Measurements from ENCODE around the gene CACNA1C.

The CACNA1C gene

DNA sequence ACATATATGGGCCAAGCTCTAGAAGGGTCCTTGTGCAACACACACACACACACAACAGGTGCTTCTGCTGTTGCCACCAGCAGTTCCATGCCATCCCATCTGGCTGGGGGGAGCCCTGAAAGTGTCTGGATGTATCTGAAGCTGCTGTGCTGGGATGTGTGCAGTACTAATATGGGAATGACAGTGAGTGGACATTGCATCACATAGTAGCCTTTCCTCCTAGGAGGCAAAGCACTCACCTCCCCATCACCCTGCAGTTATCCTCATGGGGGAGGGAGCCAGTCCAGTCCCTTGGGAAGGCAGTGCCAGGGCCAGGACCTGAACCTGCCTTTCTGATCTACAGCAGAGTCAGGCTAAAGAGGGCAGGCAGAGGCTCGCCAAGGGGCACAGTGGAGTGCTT lies 208.9 kb downstream of the CACNA1C start:
- no peak for DNase-seq

DNA sequence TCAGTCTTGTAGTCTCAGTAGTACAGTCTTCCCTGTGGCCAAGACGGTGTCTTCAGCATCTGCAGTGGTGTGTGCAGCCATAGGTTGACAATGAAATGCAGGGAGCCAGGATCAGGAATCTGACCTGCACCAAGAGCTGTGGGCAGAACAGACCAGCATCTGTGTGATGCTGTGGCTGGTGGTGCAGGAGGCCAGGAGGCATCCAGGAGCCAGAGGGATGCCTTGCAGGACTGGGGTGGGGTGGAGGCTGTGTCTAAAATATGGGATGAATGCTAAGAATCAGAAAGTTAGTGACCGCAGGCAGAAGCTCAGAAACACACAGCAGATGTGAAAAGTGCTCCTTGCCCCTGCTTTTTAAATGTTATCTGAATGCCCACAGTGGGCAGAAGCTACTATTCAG lies 209.7 kb downstream of the CACNA1C start:
- DNase-seq = no peak

DNA sequence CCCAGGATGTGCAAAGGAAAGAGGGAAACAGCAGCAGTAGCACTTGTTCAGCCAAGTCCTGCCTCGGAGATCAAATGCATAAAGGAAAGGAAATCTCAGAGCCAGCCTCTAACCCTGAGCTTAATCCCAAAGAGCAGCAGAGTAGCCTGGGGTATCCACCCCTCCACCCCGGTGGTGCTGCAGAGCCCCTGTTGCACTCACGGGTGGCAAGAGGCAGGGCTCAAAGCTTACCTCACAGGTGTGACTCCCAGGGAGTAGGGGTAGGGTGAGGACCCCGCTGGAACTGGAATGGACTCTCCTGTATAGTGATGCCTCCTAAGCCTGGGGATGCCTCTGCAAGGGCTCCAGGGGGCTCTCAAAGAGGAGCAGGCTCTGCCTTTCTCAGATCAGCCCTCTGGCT lies 211.1 kb downstream of the CACNA1C start:
- no peak for DNase-seq

DNA sequence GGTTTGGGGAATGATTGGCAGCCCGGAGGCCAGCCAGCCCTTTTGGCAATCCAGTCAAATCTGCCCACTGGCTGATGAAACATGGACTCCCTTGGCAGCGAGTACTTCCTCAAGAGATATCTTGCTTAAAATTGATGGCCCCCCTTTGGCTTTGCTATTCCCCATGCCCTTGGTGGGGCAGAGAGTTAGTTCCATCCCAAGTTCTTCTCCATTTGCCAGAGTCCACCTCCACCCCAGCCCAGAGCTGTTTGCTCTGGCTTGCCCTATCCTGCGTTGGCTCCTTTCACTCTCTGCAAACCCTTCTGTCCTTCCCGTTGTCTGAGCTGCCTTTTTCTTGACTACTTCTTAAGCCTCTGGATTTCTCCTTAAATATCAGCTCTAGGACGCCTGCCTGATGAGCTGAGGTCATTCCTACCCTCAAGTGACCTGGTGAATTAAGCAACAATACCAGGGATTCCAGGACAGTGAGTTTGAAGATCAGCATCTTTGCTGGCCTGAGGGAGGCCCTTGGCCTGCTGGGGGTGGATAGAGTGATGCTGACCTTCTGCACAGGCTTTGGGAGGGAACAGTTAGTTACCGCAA lies 212.0 kb downstream of the CACNA1C start:
- no peak for DNase-seq

DNA sequence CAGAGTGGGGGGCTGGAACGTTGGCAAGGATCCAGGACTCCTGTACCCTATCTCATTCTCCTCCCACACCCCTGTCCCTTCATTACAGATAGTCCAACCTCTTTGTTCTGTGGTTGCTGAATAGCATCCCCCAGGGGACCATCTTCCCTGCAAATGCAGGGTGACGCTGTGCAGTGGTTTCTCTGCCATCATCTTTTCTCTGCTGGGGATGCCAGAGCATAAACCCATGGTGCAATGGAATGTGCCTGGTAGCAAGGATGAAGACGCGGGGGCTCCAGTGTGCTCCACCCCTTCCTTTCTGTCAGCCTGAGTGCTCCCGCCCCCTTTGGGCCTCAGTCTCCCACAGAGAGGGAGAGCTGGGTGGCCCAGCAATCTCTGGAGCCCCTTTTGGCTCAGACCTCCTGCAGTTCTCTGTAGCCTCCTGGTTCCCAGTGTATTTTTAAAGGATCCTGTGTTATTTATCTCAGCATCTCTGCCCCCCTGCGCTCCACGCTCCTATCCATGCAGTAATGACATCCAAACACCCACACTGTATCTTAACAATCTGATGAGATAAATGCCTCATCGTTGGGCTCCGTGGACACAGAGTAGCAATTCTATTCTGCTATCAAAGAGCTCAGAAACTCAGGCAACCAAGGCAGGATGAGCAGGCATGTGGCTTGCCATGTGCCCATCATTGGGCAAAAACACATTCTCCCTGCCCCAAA lies 212.8 kb downstream of the CACNA1C start:
- no peak for DNase-seq

DNA sequence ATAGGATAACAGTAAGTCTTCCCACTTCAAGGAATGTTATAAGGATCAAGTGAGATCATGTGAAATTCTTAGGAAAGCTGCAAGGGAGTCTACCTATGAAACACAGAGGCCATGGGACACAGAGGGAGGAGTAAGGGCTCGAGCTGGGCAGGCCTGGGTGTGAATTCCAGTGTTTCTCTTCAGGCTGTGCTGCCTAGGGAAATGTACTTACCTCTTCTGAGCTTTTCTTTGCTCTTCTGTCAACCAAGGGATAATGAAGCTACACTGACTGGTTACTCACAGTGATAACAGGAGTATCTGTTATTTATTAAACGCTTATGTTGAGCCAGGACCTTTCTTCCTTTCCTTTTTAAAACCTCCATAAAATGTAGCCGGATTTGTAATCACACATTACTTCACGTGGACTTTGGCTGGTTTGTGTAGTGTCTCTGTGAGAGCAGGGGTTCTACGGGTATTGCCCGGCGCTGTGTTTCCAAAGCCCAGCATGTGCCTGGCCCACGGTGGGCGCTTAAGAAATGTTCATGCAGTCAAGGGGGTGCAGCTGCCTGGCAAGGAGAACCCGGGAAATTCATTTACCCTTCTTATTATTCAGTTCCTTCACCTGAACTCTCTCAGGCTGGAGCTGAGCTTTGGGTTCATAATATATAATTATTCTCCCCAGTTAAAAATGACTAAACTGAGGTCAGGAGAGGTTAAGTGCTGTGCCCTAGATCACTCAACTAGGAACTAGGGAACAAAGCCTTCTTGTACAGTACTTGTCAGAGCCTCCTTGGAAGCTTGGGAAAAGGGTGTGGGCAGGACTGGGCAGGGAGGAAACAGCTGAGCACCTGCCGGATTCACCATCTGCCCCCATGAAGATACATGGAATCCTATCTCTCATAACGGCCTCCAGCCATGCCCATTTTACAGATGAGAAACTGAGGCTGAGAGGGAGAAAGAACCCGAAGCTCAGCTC lies 214.2 kb downstream of the CACNA1C start:
- DNase-seq = no peak

DNA sequence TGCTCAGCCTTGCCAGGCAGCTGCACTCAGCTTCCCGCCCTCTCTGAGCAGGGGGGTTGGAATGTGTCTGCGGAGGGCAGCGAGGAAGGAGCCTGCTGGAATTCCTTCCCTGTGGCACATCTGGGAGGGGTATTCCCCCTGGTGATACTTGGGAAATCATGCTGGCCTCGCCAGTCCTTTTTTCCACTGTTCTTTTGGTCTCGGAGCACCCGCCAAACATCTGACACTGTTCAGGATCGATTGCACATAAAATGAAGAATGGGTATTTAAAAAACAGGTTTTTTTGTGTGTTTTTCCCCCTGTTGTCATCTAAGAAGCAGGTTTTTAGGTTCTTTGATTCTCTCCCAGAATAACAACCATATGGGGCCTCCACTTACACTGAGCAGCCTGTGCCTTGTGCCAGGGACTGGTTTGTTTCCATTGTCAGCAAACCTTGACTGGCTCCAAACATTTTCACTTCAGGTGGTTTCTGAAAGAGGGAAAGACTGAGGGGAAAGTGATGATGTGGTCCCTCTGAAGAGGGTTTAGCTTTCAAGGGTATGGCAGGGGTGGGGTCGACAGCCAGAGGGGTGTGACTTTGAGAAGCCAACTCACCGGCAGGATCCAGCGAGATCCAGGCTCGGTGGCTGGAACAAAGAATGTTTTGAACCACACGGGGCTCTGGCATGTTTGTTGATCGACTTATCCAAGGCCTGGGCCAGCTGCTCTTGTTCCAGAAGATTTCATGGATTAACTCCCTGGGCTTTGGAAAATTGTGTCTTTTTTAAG lies 215.1 kb downstream of the CACNA1C start:
- DNase-seq = no peak

DNA sequence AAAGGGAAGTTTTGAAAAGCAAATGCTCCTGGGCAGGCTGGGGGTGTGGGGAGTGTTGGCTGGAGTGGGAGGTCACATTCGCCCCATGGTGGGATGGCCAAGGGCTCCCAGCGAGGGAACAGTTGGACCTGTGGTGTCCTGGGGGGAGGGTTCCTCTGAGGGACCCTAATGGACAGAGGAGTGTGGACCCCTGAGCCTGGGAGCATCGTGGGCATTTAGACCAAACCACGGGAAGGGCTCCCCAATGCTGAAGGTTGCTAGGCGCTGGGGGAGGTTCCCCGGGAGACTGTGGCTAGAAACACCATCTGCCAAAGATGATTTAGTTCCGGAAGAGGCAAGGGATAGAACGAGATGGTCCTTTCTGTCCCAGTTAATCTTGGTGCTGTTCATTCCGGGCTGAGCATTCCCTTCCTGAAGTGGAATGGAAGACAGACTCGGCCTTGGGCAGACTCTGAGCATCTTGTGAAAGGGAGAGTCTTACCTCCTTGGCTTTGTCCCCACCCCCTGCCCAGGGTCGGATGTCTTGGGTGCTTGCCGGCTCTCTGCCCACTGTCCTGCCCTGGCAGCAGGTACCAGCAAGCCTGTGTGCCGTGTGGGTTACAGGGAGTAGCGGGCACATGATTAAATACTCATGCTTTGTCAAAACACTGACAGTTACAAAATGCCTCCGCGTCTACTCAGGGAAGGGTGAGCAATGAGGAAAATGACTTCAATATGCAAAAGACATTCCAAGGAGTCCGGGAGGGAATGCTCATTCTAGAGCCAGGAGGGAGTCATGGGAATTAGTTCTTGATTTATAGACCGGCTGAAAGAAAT lies 215.9 kb downstream of the CACNA1C start:
- no peak for DNase-seq

DNA sequence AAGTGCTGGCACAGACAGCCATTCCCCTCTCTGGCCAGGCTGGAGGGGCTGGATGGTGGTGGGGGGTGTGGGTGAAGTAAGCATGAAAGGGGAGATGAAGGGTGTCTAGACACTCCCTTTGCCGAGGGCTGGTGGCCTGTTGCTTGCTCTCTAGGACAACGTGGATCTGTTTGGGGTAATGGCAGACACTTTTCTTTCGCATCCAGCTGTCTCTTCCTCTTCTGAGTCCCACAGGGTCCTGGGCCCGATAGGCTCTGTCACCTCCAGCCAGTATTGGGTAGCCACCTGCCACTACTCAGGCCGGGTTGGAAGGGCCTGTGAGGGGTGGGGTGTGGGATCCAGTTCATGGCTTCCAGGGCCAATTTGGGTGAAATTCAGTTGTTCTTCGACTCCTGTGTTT lies 218.1 kb downstream of the CACNA1C start:
- no peak for DNase-seq

DNA sequence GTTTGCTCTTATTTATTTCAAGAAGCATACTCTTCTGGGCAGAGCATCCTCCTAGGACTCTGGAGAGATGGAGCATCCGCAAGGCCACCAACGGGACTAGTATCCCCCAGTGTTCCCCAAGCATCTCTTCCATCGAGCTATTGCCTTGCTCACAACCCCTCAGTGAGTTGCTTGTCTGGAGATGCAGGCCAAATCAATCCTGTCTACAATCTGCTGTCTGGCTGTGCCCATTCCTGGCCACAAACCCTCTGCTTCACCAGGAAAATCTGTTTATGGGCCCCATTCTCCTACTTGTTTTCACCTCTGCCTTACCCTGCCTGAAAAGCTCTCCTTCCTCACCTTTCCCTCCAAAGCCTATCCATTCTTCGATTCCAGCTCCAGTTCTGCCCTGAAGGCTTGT lies 219.2 kb downstream of the CACNA1C start:
- DNase-seq = no peak

DNA sequence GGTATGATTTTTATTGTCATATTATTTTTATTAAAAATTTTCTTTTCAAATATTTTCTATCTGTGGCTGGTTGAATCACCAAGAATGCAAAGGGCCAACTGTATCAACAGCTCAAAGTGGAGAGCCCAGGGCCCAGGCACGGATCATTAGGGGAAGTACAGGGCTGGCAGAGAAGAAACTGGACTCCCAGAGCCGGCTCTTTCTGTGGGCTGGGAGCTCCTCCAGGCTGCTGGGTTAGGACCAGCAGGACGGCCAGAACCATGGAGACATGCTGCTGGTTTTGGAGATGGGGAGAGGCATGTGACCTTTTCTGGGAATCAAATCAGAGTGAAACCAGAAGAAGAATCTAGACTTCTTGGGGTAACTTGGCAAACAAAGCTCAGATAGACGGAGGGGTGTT lies 220.5 kb downstream of the CACNA1C start:
- no peak for DNase-seq

DNA sequence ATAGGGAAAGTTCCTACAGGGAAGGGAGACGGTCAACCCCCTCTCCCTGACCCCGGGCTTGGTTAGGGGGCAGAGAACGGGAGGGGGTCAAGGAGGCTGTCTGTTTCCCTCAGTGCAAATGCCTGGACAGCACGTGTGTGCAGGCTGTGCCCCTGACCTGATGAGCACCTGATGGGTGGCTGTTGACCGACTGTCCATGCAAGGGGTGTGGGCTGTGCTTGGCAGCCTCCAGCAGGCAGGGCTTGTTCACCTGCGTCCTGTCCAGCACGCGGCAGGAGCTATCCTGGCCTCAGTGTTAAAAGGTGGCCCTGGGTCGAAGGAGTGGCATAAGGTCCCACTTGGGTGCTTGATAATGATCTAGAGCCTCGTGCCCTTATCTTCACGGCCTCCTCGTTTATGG lies 221.0 kb downstream of the CACNA1C start:
- DNase-seq = no peak

DNA sequence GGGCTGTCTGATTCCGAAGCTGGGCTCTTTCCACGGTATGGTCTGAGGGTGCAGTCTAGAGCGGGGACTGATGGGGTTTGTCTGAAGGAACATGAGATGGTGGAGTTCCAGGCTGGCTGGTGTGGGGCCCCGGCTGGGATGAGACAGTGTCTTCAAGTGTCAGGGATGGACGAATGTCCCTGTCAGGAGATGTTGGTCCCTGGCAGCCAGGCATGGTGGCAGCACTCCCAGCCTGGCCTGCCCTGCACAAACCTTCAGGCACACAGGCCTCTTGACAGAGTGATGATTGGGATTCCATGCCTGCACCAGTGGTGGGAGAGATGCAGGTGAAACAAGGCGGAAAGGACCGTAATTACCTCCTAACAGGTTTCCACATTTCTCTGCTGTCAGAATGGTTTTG lies 221.9 kb downstream of the CACNA1C start:
- DNase-seq = no peak

DNA sequence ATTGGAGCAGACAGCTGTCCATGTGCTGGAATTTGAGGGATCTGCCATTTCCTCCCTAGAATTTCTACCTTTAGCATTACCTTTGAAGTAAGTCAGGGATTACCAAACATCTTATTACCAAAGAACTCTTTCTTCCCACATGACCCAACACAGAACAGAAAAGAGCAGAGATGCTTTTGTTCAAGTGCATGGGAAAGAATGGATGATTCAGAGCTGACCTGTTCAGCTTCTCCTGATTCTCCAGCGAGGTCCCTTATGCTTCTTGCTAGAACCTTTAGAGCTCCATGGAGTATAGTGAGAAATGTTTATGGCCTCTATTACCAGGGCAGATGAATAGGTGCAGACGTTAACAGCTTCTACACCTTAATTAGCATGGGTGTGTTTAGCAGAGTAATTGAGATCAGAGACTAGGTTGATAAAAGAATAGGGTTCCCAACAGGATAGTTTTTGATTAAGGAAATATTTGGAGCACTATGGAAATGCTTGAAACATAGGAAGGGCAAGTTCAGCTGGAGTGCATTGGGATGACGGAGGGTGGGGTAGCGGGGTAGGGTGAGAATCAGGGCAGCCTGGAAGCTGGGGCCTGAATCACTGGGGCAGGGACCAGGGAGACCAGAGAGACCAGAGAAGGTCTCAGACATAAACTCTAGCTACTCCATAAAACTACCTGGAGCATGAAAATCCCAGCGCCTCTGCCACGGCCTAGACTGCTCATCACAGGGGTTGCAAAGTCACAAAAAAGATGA lies 223.7 kb downstream of the CACNA1C start:
- DNase-seq = no peak

DNA sequence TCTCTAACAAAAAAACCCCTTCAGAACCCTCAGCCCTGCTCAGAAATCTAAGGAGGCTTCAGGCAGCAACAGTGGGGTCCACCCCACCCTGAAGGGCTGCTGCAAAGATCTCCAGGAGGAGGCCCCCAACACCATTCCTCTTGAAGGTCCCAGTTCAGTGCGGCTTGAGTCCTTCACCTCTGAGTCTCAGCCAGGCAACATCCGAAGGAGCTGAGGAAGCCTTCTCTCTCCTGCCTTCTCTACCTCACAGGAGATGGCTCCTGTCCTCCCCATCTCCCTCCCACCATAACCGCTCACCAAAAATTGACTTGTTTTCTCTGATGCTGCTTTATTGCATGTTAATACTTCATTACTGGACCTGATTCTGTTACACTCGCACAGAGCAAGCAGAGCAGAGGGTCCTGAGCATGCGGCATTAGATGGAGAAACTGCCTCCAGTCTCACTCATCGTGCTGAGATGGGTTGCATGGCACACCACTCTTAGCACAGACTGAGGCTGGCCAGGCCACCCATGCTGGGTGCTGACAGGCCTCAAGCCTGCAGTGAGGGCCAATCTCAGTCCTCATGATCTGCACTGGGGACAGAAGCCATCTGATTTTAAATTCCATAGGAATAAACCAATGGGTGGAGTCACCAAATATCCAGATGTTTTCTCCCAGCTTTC lies 224.8 kb downstream of the CACNA1C start:
- no peak for DNase-seq

DNA sequence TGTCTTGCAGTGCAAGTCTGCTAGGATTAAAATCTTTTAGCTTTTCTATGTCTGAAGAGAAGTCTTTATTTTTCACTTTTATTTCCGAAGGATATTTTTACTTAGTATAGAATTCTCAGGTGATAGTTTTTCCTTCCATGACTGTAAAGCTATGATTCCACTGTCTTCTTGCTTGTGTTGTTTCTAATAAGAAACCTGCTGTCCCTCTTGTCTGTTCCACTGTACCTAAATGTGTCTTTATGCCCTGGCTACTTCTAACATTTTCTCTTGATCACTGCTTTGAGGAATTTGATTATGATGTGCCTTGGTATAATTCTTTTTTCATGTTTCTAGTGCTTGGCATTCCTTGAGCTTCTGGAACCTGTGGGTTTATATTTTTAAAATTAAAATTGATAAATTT lies 228.7 kb downstream of the CACNA1C start:
- DNase-seq = no peak

DNA sequence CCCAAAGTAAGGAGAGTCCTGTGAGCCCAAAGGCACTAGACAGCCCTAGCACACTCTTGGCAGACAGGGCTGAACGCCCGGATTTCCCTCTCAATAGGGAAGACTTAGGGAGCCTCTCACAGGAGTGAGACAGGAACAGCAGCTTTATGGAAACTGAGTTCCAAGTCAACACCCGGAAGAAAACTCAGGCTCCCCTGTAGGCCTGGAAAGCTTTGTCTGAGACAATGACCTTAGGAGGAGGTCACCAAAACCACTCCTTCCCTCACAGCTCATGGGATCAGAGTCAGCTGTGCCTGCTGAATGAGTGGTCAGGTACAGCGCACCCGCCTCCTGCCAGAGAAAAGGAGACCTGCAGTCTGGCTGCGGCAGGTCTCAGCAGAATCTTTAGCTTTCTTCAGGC lies 229.5 kb downstream of the CACNA1C start:
- DNase-seq = no peak

DNA sequence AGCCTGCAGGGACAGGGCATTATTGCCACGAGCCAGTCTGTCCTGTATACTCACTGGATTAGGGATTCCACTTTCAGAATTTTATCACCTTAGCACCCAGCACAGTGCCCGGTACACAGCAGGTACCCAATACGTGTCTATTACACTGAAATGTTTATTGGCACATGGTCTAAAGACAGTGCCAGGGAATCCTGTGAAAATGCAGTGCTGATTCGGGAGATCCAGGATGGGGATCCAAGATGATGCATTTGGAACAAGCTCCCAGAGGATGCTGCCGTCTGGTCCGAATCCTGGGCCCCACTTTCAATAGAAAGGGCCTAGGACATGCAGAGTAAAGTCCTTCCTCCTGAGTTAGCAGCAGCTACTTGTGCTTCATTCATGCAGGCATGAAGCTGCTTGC lies 230.7 kb downstream of the CACNA1C start:
- no peak for DNase-seq

DNA sequence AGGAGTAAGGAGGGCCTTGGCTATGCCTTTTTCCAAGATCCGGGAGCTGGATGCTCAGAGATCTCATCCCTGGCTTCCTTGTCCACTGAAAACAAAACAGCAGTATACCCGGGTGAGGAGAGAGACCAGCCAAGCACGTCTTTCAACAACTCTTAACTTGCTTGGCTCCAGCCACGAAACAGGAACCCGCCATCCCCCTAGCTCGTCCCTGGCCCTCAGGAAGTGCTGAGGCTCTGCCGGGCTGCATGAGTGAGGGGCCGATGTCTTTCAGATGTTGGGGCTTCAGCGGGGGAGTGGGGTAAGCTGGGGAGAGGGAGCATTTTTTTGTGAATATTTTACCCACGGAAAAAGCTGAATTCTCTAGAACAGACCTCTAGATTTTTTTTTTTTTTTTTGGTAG lies 231.1 kb downstream of the CACNA1C start:
- DNase-seq = no peak

DNA sequence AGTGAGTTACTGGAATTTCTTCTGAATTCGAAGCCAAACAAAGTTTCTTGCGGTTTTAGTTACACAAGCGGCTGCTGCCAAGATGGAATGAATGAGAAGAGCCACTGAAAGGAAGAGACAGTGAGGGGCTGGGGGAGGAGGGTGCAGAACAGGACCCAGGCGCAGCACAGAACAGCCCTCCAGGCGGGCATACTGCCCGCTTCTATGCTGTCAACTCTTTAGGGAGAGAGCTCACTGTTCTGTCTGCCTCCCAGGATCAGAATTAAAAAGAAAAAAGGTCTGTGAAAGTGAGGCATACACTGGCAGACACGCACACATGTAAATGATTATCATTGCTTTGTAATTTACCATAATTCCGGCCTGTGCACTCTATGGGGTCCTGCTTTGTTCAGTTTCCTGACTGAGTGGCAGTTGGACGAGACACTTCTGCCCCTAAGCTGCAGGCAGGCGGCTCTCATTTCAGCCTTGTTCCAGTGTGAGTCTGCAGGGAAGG lies 231.6 kb downstream of the CACNA1C start:
- no peak for DNase-seq

DNA sequence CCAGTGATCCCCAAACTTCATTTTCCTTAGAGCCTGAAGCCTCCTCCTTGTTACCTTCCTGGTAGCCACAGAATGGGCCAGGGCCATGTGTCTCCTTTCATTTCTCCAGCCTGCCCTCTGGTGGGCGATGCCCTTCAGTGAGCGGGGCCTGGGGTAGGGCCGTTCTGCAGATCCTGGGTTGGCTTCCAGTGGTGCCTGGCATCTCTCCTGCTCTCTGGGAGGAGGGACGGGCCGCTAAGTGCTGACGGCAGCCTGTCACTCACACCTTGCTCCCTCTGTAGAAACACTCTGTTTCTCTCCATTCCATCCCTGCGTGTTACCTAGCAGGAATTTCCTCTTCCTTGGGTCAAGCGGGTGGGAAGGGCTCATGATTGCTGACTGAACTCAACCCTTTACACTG lies 232.1 kb downstream of the CACNA1C start:
- no peak for DNase-seq
